Measurements from ENCODE around the gene DIP2C. TPM values are rescaled to one million over a fixed set of nuclear protein-coding genes. Genes with fewer than 3 reads are reported as not detected.
"Not testable (repeated sequence)": the region's sequence is repeated elsewhere in the genome, so short reads cannot be mapped to it uniquely, and the experiment has no call there.

The DIP2C gene
- polyA plus RNA-seq, 1 donor = 26.3 TPM

DNA sequence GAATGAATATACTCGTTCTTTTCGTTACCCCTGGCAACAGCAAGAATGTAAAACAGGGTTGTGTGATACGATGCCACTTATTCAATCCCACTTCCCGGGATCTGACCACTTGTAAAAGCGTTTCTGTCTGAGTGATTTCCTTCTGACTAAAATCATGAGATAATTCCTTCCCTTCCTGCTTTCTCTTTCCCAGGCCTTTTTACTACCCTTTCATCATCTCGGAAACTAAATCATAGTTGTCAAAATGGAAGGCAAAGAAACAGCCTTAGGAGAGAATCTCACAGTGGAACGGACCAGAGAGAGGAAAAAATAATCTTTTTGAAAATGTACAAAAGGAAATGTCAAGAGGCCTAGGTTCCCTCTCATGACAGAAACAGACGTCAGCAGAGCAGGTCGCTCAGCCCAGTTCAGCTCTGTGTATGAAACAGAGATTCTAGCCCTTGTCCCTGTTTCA is 29.8 kb downstream of the DIP2C start:
- DNase-seq (ENCODE audit: low read depth) = no peak

DNA sequence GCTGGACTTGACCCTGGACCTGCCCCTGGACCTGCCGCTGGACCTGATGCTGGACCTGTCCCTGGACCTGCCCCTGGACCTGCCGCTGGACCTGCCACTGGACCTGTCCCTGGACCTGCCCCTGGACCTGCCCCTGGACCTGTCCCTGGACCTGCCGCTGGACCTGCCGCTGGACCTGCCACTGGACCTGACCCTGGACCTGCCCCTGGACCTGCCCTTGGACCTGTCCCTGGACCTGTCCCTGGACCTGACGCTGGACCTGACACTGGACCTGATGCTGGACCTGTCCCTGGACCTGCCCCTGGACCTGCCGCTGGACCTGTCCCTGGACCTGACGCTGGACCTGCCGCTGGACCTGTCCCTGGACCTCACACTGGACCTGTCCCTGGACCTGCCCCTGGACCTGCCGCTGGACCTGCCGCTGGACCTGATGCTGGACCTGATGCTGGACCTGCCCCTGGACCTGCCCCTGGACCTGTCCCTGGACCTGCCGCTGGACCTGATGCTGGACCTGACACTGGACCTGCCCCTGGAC is 31.6 kb downstream of the DIP2C start:
- not testable (repeated sequence) for DNase-seq (ENCODE audit: low read depth)

DNA sequence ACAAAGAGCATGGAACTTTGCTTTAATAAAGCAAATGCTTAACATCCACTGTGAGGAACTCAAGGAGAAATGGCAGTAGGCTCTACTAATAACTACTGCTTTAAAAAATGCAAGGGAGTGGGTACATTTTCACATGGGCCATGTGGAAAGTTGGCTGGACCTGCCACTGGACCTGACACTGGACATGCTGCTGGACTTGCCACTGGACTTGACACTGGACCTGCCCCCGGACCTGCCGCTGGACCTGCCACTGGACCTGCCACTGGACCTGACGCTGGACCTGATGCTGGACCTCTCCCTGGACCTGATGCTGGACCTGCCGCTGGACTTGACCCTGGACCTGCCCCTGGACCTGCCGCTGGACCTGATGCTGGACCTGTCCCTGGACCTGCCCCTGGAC is 32.6 kb downstream of the DIP2C start:
- DNase-seq (ENCODE audit: low read depth) = no peak

DNA sequence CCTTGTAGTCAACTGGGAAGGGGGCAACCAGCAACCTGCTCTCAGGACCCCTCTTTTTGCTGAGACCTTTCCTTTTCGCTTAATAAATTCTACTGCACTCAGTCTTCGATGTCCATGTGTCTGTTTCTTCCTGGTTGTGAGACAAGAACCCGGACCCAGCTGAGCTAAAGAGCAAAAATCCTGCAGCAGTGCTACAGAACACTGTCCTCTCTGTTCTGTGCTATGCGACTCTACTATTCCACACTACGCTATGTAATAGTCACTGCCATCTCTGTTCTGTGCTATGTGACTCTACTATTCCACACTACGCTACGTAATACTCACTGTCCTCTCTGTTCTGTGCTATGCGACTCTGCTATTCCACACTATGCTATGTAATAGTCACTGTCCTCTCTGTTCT is 34.3 kb downstream of the DIP2C start:
- DNase-seq (ENCODE audit: low read depth) = no peak

DNA sequence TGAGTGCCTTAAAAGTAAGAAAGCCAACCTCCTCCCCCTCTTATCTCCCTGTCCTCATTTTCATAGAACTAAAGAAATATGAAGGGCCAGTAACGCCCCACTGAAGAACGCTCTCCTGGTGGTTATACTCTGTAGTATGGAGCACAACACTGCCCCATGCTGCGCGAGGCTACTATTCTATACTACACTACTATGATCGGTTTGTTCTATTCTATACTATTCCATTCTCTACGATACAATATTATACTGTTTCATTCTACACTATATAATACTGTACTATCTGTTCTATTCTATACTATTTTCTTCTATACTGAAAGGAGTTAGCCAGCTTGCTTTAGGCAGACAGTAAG is 34.8 kb downstream of the DIP2C start:
- no peak for DNase-seq (ENCODE audit: low read depth)

DNA sequence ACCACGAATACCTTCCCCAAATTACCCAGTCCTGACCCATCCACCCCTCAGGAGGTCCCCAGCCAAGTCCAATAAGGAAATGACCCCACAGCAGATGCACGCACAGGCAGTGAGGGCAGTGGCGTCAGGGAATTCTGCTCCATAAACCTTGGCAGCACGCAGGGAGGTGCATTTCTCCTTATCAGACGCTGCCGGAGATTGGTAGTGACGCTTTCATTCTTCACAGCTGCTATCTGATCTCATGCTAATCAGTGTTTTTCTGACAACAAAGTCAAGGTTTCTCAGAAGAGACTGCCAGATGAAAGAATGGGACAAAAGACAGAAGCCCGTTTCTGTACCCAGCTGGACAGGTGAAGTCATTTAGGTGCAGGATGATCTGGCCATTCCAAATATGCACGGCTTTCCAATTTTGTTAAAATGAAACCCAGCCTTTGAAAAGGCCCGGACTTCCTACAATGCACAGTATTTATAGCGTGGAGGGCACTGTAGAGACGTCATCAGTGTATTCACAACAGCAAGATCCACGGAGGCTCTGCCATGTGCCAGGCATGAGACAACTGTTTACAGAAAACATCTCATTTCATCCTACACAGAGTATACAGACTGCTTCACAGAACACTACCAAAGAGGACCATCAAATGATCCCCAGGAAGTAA is 35.3 kb downstream of the DIP2C start:
- no peak for DNase-seq (ENCODE audit: low read depth)

DNA sequence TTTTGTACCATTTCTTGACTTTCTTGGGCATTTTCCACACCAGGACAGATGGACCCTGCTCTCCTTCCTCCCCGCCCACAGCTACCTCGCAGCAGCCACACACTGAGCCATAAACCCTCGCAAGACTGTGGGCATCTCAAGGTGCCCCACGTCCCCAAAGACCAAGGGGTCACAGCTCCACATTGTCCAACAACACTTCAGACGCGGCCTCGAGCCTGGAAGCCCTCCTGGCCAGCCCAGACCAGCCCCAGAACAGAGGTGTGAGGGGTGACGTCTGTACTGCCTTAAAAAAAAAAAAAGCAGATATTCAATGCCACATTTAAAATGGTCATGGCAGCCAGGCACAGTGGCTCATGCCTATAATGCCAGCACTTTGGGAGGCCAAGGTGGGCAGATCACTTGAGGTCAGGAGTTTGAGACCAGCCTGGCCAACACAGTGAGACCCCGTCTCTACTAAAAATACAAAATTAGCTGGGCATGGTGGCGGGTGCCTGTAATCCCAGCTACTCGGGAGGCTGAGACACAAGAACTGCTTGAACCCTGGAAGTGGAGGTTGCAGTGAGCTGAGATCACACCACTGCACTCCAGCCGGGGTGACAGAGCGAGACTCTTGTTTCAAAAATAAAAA is 36.5 kb downstream of the DIP2C start:
- DNase-seq (ENCODE audit: low read depth) = not testable (repeated sequence)

DNA sequence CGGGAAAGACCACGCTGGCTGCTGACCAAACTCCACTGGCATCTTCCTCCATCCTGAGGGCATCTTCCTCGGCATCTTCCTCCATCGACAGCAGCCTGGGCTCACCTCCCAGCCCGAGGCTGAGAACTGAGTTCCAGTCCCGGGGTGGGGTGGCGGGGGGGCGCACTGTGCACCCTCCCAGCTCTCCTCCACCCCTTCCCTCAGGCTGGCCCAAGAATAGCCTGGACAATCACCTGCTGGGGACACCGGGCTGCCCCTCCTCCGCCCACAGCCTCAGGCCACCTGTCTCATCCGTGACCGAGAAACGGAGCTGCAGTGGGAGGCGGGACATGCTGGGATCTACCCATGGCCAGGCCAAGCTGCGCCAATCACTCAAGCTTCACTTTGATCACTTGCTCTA is 37.2 kb downstream of the DIP2C start:
- no peak for DNase-seq (ENCODE audit: low read depth)

DNA sequence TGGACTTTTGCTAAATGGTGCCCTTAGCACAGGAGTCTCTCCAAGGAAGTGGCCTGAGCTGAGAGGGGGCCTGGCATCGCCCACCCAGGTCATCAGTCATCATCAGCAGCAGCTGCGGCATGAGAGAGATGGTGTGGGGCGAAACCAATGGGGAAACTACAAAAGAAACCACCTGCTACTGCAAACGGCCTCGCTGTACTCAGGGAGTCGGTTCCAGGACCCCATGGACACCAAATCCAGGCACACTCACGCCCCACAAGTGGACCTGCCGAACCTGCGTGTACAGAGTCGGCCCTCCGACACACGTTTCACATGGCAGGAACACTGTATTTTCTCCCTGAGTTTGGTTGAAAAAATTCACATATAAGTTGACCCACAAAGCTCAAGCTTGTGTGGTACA is 37.8 kb downstream of the DIP2C start:
- DNase-seq (ENCODE audit: low read depth) = no peak

DNA sequence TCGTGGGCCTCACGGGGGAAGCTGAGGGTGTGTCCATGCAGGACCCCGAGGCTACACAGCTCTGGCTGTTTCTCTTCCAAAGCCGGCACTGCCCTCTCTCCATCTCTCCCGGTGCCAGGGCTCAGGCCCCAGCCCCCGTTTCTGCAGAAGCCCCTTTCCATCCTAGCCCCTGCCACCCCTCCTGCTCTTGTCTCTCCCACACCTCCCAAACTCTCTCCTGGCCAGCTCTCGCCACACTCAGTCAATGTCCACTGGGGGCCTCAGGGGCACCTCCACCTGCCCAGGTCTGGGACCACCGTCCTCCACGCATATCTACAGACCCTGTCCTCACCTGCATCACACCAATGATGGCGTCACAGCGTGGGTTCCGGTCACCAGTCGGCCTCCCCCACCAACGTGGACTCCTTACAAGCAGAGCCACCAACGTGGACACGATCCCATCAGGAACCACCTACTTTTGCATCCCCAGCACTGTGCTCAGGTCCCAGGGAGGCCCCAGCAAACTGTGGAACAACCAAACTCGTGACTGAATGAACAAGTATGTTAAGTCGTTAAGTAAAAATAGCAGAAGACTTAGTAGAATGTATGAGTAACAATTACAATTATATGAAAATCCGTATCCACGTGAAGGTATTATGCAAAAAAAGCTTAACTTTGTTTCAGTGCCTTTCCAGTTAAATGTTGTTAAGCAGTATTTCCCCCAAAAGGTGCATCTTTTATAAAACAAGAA is 38.4 kb downstream of the DIP2C start:
- no peak for DNase-seq (ENCODE audit: low read depth)

DNA sequence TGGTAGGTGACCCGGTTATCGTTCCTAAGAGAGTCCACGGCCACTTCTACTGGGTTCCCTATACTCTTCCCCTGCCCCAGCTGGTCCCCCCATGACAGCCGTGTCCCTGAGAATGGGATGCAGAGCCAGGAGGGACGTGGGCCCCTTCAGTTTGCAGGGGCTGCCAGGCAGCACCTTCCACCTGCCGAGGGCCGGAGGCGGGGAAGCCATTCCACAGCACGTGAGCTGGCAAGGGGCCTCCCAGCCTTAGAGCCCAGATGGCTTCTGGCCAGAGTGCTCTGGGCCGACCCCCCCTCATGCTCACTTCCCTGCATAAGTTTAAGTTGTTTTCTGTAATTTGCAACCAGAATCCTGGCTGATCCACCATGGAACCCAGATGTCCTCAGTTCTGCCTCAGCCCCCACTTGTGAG is 39.0 kb downstream of the DIP2C start:
- no peak for DNase-seq (ENCODE audit: low read depth)

DNA sequence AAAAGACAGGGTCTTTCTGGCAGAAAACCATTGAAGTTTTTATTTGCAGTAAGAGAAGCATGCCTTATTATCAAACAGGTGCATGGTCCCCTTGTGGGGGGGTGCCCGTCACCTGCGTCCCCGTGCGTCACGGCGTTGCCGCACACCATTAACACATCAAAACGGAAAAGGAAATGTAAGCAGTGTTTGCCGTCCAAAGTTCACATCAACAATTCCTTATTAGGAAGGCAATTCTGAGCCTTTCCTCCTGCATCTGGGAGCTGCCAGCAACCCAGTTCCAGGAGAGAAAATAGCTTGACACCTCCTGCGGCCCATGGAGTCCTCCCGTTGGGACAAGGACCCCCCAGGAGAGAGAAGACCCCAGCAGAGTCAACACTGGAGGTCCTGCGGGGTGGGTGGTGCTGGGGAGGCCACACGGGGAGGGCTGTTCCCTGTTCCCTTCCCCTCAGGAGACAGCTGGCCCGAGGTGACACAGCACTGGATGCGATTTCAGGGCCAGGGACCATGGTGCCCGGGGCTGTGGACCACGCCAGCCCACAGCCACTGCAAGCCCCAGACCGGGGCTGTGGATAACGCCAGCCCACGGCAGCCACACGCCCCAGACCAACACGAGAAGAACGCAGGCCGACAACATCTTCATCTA is 39.5 kb downstream of the DIP2C start:
- DNase-seq (ENCODE audit: low read depth) = no peak

DNA sequence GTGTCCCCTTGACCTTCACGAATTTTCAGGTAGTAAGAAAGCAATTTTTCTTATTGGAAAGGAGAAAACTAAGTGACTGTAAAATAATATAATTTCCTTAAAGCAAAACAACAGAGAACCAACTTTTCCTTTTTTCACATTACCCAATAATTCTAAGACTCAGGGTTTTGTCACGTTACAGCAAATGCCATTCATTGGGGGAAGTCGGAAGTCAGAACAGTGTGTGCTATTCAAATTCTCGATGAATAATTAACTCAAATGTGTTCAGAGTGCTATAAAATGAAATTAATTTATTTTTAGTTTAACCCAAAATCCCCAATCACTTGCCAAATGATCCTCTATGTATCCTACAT is 40.0 kb downstream of the DIP2C start:
- no peak for DNase-seq (ENCODE audit: low read depth)

DNA sequence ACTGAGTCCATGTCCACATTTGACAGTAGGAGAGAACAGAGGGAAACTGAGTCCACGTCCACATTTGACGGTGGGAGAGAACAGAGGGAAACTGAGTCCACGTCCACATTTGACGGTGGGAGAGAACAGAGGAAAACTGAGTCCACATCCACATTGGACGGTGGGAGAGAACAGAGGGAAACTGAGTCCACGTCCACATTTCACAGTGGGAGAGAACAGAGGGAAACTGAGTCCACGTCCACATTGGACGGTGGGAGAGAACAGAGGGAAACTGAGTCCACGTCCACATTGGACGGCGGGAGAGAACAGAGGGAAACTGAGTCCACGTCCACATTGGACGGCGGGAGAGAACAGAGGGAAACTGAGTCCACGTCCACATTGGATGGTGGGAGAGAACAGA is 42.4 kb downstream of the DIP2C start:
- not testable (repeated sequence) for DNase-seq (ENCODE audit: low read depth)

DNA sequence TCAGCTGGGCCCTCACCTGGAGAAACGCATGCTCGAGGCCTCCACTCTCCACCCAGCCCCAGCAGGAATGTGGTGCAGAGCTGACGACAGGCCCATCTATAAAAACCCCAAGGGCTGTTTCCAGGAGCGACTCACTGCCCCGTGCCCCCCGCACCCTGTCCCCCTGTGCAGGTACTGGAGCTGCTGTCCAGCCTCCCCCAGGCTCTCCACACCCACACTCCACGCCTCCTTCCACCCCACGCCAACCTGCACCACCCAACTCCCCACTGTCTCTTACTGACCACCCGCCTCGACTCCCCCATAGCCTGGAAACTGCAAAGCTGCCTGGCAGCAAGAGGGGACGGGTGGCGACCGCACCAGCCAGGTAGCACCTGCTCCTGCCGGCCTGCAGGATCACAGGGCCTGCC is 43.3 kb downstream of the DIP2C start:
- no peak for DNase-seq (ENCODE audit: low read depth)

DNA sequence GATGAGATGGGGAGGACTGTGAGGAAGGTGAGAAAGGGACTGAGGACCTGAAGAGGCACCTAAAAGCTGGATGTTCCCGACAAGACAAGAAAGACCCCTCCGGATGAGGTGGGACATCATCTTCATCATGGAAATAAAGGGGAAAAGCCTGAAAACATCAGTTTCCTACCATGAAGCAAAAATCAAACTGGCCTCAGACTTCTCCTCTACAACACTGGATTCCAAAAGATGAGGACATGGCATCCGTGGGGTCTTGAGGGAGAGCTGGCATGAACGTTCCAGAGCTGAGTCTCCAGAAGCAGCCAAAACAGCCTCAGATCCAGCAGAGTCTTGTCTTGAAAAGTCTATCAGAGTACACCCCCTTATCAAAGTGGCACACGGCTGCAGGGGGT is 44.5 kb downstream of the DIP2C start:
- no peak for DNase-seq (ENCODE audit: low read depth)

DNA sequence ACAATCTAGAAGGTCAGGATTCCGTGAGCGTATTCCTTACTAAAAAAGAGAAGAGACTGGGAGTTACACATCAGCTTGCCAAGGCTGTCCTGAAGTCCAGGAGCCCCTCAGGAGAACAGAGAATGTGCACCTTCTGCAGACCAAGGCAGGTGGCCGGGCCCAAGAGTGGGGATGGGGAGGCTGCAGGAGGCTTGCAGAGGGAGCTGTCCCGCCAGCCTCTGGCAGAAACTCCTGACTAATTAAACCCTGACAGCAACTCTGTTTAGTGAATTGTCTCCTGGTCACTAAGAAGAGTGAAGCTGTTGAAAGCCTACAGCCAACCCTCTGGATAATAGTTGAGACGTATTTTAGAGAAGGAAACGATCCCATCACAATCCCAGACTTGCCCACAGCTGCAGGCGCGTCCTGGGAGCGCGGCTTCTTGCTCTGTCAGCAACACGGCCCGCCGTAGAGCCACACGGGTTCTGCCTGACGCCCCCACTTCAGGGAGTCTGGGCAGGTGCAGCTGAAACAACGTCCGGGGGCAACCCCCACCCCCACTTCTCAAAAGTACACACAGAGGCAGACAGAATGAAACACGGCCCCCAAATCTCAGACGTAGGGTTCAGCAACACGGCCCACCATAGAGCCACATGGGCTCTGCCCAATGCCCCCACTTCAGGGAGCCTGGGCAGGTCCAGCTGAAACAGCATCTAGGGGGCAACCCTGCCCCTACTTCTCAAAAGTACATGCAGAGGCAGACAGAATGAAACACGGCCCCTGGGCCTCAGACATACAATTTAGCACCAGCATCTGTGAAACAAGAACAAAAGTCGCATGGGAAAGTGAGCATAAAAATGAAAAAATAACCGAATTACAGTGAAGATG is 45.2 kb downstream of the DIP2C start:
- DNase-seq (ENCODE audit: low read depth) = no peak

DNA sequence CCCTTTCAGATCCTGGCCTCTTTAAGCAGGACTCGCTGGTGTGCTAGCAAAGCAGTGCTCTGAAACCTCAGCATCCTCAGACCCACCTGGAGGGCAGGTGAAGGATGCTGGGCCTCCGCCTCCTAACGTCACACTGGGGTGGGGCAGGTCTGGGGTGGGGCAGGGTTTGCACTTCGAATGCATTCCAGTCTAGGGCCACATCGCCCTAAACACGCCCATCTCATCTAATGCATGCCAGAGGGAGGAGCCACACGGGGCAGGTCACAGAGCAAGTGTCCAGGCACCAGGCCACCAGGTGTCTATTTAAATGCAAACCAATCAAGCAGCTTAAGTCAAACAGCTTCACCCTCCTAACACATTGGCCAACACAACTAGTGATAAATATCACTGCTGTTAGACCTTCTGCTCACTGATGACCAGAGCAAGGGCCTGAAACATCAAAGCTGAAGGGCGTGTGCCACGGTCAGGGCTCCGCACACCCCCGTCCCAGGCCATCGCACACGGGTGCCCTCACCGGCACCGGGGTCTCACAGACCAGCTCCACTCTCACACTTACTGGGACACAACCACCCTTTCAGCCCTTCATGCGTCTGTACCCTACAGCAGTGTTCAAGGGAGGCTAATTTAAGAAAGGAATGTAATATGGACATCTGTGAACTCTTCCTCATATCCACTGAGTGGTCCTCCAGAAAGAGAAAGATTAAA is 47.1 kb downstream of the DIP2C start:
- DNase-seq (ENCODE audit: low read depth) = no peak

DNA sequence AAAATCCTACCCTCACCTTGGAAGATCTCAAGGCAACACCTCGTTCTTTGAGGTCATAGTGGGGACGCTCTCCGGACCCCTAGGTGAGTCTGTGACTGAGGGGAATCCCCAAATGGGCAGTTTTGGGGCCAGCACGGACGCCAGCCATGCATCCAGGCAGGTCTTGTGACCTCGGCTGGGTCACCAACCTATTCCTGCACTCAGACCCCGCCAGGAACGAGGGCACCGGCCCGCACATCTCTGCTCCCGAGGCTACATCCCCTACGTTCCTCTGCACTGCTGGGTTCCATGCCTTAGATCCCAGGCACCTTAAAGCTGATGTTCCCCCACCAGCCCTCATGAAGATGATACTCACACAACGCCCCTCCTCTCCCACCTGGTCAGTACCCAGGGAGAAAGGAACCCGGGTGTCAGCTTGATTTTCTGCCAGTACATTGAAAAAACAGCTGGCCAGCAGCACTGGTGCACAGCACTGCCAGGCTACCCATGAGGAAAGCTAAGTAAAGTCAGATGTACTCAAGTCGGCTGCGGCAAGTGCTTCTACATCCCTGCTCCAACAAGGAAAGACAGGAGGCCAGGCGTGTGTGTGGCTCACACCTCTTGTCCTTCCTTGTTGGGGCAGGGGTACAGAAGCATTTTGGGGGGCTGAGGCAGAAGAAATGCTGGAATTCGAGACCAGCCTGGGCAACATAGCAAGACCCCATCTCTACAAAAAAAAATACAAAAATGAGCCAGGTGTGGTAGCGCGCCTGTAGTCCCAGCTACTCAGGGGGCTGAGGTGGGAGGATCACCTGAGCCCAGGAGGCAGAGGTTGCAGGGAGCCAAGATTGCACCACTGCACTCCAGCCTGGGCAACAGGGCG is 48.1 kb downstream of the DIP2C start:
- DNase-seq (ENCODE audit: low read depth) = no peak

DNA sequence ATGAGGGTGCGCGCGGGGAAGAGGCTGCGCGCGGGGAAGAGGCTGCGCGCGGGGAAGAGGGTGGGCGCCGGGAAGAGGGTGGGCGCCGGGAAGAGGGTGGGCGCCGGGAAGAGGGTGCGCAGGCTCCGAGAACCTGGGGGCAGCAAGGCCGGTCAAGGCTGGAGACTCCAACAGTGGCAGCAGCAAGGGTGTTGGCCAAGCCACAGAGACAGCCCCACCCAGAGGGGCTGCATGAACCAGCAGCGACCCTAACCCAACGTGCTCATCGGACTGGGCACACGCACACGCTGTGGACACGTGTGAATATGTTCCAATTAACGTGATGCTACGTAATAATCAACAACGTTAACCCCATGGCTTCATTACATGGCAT is 48.8 kb downstream of the DIP2C start:
- DNase-seq (ENCODE audit: low read depth) = no peak

Measured in forelimb muscle (tissue), 1 donor.